HepG2 (cell line): ENCODE measurements around the gene ATN1. TPM values are rescaled to one million over a fixed set of nuclear protein-coding genes. Genes with fewer than 3 reads are reported as not detected.
A peak's percentile ranks its signal among the peaks of the same experiment; 100 is the strongest.

ENCODE experiments used
- IRF9 ChIP-seq: sonication (generic); formaldehyde crosslinking; IDR thresholded peaks from 2 replicates; pipeline ENCODE4 v1.8.0; 2022; ENCODE audit warnings: missing genetic modification reagents, mild to moderate bottlenecking, borderline replicate concordance
- MTF1 ChIP-seq: sonication (generic); formaldehyde crosslinking; IDR thresholded peaks from 2 replicates; pipeline ENCODE4 v1.5.0; 2020; ENCODE audit warnings: missing genetic modification reagents
- NR2F1 ChIP-seq, 2 experiments: fragments of 450-650 bp in 1 of 2; formaldehyde crosslinking in 1 of 2; IDR thresholded peaks; 2 replicates each; pipeline versions ENCODE4 v1.5.0 to v1.6.1; 2016 to 2020; ENCODE audit warnings: mild to moderate bottlenecking in 1 of 2, missing compliant biosample characterization in 1 of 2, missing genetic modification reagents in 1 of 2, moderate library complexity in 1 of 2
- PCBP2 ChIP-seq: fragments of 200-400 bp; formaldehyde crosslinking; optimal IDR thresholded peaks from 2 replicates; pipeline ENCODE3; 2018; ENCODE audit warnings: low read length, low read depth; ENCODE audit not compliant: poor library complexity, severe bottlenecking
- SP2 ChIP-seq: sonication (generic); formaldehyde crosslinking; IDR thresholded peaks from 2 replicates; pipeline ENCODE4 v1.5.1; 2020; ENCODE audit warnings: mild to moderate bottlenecking, missing genetic modification reagents
- TARDBP ChIP-seq: sonication (generic); formaldehyde crosslinking; IDR thresholded peaks from 2 replicates; pipeline ENCODE4 v1.8.0; 2022; ENCODE audit warnings: mild to moderate bottlenecking, missing genetic modification reagents
- ZFYVE20 ChIP-seq: sonication (generic); formaldehyde crosslinking; IDR thresholded peaks from 2 replicates; pipeline ENCODE4 v1.8.0; 2023; ENCODE audit warnings: low read depth, mild to moderate bottlenecking, moderate library complexity, missing genetic modification reagents, borderline replicate concordance
- ZNF143 ChIP-seq: sonication (generic); formaldehyde crosslinking; IDR thresholded peaks from 2 replicates; pipeline ENCODE4 v1.4.0; 2020; ENCODE audit warnings: missing genetic modification reagents
- ZNF512B ChIP-seq: sonication (generic); formaldehyde crosslinking; IDR thresholded peaks from 2 replicates; pipeline ENCODE4 v1.5.1; 2020; ENCODE audit warnings: missing genetic modification reagents, mild to moderate bottlenecking, borderline replicate concordance
- ZNF567 ChIP-seq: sonication (generic); formaldehyde crosslinking; IDR thresholded peaks from 2 replicates; pipeline ENCODE4 v1.8.1; 2023; ENCODE audit warnings: mild to moderate bottlenecking, missing genetic modification reagents, borderline replicate concordance
- ZNF766 ChIP-seq: sonication (generic); formaldehyde crosslinking; IDR thresholded peaks from 2 replicates; pipeline ENCODE4 v1.5.0; 2020; ENCODE audit warnings: missing genetic modification reagents, borderline replicate concordance
- ZNF781 ChIP-seq: sonication (generic); formaldehyde crosslinking; IDR thresholded peaks from 2 replicates; pipeline ENCODE4 v1.5.1; 2020; ENCODE audit warnings: borderline replicate concordance, mild to moderate bottlenecking, missing genetic modification reagents; ENCODE audit errors: not compliant biosample characterization
- ZNF792 ChIP-seq: IDR thresholded peaks from 2 replicates; pipeline ENCODE4 v1.6.1; 2016
- ZNF891 ChIP-seq: sonication (generic); formaldehyde crosslinking; IDR thresholded peaks from 2 replicates; pipeline ENCODE4 v1.5.0; 2020; ENCODE audit warnings: mild to moderate bottlenecking, missing genetic modification reagents
- ZSCAN5A ChIP-seq: sonication (generic); formaldehyde crosslinking; IDR thresholded peaks from 2 replicates; pipeline ENCODE4 v1.8.0; 2022; ENCODE audit warnings: mild to moderate bottlenecking, missing genetic modification reagents, borderline replicate concordance
- polyA plus RNA-seq, 8 experiments: library from polyadenylated mRNA; depleted of rRNA in 3 of 8; stranded (reverse) in 7 of 8; unstranded in 1 of 8; fragments of >200 nt; fragmentation: Illumina TruSeq in 4 of 8; extraction: Trizol in 4 of 8; gene quantifications; 2 replicates each; pipeline versions ENCODE4 v1.2.1 to v1.2.3, GENCODE V29; 2011 to 2016; ENCODE audit warnings: low read depth in 4 of 8, missing spikeins in 1 of 8, mixed read lengths in 1 of 8; ENCODE audit not compliant: insufficient read depth in 1 of 8
- total RNA-seq, 5 experiments: library from RNA; depleted of rRNA; stranded (reverse); fragments of >200 nt; fragmentation: Illumina TruSeq; extraction: Trizol; gene quantifications; 2 replicates each; pipeline ENCODE4 v1.2.3, GENCODE V29; 2016; ENCODE audit warnings: low read depth in 1 of 5
- TF ChIP-seq, protein P1 (sequence below): sonication (generic); formaldehyde crosslinking; IDR thresholded peaks from 2 replicates; pipeline ENCODE4 v1.4.0; 2020; ENCODE audit warnings: mild to moderate bottlenecking, missing genetic modification reagents
- TF ChIP-seq, protein P2 (sequence below): sonication (generic); formaldehyde crosslinking; IDR thresholded peaks from 2 replicates; pipeline ENCODE4 v1.4.0; 2020; ENCODE audit warnings: missing genetic modification reagents
- TF ChIP-seq, protein P3 (sequence below): sonication (generic); formaldehyde crosslinking; IDR thresholded peaks from 2 replicates; pipeline ENCODE4 v1.4.0; 2020; ENCODE audit warnings: mild to moderate bottlenecking, missing genetic modification reagents

The ATN1 gene
- total and polyA plus RNA-seq, 2 of the 13 experiments (the other 11 are each of a cell fraction or from before 2014, with no cell fraction given) = 2.1 to 8.6 TPM

DNA sequence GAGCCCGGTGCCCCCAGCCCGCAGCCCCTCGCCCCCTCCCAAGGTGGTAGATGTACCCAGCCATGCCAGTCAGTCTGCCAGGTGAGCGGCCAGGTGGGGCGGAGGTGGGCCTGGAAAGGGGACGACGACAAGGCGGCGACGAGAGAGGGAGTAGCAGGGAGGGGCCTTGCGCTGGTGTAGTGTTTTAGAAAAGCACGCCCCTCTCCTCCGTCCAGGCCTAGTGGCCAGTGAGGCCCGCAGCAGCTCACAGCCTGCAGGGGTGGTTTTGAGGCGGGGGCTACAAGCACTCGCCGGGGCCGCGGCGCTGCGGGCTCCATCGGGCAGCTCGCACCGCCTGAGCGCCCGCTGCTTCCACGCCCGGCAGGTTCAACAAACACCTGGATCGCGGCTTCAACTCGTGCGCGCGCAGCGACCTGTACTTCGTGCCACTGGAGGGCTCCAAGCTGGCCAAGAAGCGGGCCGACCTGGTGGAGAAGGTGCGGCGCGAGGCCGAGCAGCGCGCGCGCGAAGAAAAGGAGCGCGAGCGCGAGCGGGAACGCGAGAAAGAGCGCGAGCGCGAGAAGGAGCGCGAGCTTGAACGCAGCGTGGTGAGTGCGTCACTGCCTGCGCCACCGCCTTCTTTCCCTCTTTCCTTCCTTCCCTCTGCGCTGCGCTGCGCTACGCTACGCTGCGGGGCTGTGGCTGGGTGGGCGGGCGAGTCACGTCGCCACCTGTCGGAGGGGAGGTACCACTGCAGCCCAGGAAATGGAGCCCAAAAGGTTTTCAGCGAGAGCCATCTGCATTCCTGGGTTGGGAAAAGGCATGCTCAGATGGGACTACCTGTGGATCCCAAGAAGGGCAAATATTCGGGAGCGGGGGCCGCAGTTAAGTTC is 10.0 kb downstream of the ATN1 start (continued):
- TF ChIP-seq ZSCAN5A (CRISPR knock-in tag) = 0 out of 2 replicates have a peak, but pooled peaks have one; percentile 76
- TF ChIP-seq ZFYVE20 (CRISPR knock-in tag) = peak; percentile 70; the same call in 1 of the 2 replicates
- TF ChIP-seq ZNF766 = peak; percentile 71; the same call in 1 of the 2 replicates
- TF ChIP-seq, protein P1, sequence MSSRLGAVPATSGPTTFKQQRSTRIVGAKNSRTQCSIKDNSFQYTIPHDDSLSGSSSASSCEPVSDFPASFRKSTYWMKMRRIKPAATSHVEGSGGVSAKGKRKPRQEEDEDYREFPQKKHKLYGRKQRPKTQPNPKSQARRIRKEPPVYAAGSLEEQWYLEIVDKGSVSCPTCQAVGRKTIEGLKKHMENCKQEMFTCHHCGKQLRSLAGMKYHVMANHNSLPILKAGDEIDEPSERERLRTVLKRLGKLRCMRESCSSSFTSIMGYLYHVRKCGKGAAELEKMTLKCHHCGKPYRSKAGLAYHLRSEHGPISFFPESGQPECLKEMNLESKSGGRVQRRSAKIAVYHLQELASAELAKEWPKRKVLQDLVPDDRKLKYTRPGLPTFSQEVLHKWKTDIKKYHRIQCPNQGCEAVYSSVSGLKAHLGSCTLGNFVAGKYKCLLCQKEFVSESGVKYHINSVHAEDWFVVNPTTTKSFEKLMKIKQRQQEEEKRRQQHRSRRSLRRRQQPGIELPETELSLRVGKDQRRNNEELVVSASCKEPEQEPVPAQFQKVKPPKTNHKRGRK (CRISPR knock-in tag) = 0 out of 2 replicates have a peak, but pooled peaks have one; percentile 67
- TF ChIP-seq ZNF143 (CRISPR knock-in tag) = peak; percentile 33; the same call in 1 of the 2 replicates
- peak; percentile 93 for TF ChIP-seq TARDBP (CRISPR knock-in tag)
- TF ChIP-seq ZNF792 (CRISPR knock-in tag) = peak; percentile 89
- TF ChIP-seq ZNF891 (CRISPR knock-in tag) = peak; percentile 89
- TF ChIP-seq MTF1 = no peak
- no peak for TF ChIP-seq PCBP2
- TF ChIP-seq, protein P2, sequence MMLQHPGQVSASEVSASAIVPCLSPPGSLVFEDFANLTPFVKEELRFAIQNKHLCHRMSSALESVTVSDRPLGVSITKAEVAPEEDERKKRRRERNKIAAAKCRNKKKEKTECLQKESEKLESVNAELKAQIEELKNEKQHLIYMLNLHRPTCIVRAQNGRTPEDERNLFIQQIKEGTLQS = no peak; the same call in none of the 2 replicates
- TF ChIP-seq, protein P3, sequence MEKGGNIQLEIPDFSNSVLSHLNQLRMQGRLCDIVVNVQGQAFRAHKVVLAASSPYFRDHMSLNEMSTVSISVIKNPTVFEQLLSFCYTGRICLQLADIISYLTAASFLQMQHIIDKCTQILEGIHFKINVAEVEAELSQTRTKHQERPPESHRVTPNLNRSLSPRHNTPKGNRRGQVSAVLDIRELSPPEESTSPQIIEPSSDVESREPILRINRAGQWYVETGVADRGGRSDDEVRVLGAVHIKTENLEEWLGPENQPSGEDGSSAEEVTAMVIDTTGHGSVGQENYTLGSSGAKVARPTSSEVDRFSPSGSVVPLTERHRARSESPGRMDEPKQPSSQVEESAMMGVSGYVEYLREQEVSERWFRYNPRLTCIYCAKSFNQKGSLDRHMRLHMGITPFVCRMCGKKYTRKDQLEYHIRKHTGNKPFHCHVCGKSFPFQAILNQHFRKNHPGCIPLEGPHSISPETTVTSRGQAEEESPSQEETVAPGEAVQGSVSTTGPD (CRISPR knock-in tag) = 0 out of 2 replicates have a peak, but pooled peaks have one; percentile 38
- TF ChIP-seq NR2F1 (CRISPR knock-in tag; IDR thresholded peaks at IDR 0.05) = no peak
- peak; percentile 62; the same call in 1 of the 2 replicates for TF ChIP-seq SP2 (CRISPR knock-in tag)
- TF ChIP-seq ZNF781 = no peak
- peak; percentile 95; the same call in 1 of the 2 replicates for TF ChIP-seq ZNF567 (CRISPR knock-in tag)
- 0 out of 2 replicates have a peak, but pooled peaks have one; percentile 37 for TF ChIP-seq IRF9 (CRISPR knock-in tag)
- TF ChIP-seq ZNF512B (CRISPR knock-in tag) = 0 out of 2 replicates have a peak, but pooled peaks have one; percentile 20
